C4-2B (cell line): Measurements from ENCODE around the gene THOC5.

ENCODE experiments used
- ZFX ChIP-seq: fragments of 450-650 bp; IDR thresholded peaks from 2 replicates; pipeline ENCODE4 v1.6.1; 2017
- TF ChIP-seq, protein P1 (sequence below): fragments of 450-650 bp; conservative IDR thresholded peaks from 2 replicates; pipeline ENCODE4 v1.5.1; 2017; ENCODE audit warnings: mild to moderate bottlenecking

DNA sequence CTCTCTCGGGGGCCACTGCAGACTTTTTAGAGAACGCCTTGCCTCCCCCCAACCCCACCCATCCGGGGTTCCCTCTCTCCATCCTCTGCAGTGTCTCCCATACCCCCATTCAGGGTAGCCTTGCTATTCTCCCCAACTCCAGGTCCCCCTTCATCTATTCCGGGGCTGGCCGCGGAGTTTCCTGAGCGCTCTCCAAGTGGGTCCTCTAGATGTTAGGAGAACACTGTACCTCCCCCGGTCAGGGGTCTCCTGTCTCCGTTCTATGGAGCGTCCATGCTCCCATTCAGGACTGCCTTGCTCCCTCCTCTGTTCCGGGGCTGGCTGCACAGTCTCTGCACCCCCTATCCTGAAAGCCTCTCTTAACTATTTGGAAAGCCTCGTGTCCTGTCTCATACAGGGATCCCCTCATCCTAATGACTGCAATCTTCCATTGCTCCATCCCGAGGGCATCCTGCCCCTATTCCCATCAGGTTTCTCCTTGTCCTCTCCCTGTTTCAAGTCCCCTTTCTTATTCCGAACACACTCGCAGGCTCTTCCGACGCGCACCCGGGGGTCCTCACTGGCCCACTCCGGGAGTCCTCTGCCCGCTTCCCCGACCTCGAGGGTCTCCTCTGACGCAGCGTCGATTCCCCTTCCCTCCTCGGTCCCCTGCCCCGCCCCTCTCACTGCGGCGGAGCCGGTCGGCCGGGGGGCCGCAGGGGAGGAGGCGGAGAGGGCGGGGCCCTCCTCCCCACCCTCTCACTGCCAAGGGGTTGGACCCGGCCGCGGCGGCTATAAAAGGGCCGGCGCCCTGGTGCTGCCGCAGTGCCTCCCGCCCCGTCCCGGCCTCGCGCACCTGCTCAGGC lies 73.9 kb downstream of the THOC5 start, which contains the start of gene NEFH:
- TF ChIP-seq, protein P1, sequence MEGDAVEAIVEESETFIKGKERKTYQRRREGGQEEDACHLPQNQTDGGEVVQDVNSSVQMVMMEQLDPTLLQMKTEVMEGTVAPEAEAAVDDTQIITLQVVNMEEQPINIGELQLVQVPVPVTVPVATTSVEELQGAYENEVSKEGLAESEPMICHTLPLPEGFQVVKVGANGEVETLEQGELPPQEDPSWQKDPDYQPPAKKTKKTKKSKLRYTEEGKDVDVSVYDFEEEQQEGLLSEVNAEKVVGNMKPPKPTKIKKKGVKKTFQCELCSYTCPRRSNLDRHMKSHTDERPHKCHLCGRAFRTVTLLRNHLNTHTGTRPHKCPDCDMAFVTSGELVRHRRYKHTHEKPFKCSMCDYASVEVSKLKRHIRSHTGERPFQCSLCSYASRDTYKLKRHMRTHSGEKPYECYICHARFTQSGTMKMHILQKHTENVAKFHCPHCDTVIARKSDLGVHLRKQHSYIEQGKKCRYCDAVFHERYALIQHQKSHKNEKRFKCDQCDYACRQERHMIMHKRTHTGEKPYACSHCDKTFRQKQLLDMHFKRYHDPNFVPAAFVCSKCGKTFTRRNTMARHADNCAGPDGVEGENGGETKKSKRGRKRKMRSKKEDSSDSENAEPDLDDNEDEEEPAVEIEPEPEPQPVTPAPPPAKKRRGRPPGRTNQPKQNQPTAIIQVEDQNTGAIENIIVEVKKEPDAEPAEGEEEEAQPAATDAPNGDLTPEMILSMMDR: no peak
- no peak for TF ChIP-seq ZFX
